Measurements from ENCODE around the gene IQGAP2.
"Not testable (repeated sequence)": the region's sequence is repeated elsewhere in the genome, so short reads cannot be mapped to it uniquely, and the experiment has no call there.

IQGAP2 gene

DNA sequence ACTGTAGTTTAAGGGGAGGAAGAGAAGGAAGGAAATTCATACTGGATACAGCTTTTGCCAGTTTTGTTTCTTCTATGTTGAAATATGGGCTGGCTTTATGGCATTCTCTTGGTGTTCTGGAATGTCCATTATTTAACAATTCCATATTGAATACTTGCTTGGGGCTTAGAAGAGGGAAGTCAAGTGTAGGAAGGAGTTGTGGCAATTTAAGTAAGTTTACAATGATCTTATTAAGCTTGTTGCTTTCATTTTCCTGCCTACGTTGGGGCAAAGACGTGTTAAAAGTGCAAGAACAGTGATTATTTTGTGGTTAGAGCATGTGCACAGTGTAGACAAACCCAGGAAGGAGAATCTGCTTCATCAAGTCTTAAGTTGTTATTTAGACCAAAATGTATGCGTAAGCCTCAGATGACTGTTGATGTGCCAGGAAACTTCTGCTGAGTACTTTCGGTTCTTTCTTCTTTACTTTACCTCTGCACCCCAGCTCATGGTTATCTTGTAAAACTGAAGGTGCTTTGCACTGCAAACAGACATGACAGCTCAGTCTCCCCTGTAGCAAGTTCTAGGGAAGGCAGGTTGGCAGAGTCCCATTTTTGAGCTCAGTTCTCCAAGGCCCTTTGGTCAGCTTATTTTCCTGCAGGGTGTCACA lies 144.3 kb downstream of the IQGAP2 start:
- H3K79me1 ChIP-seq (replicated peaks; ENCODE audit: low read length, poor library complexity, severe bottlenecking): no peaks in the 10 kb centered on the region
- no peak overlapping the region for H2BK5ac ChIP-seq (ENCODE audit: low read depth, low read length, poor library complexity, severe bottlenecking)
- H2BK12ac ChIP-seq (ENCODE audit: low read length in 2 of 2): no peak overlapping the region
- DNase-seq: peak; percentile 33
- peaks cover 2% of the 10 kb centered on the region for H3K4me1 ChIP-seq (ENCODE audit: control insufficient read depth, insufficient read depth, low read depth, low read length)
- H3K9me3 ChIP-seq (ENCODE audit: control insufficient read depth, low read length): no peaks in the 10 kb centered on the region
- no peak overlapping the region for H4K91ac ChIP-seq (ENCODE audit: low read length)
- WGBS: 71% methylated on average over 4 of the region's 4 CpGs
- H3K23ac ChIP-seq (ENCODE audit: low read length in 2 of 2): no peak overlapping the region
- H3K14ac ChIP-seq (ENCODE audit: low read length in 2 of 2): no peak overlapping the region
- no peak overlapping the region for H2BK15ac ChIP-seq (ENCODE audit: low read depth, poor library complexity, severe bottlenecking)
- H2AK5ac ChIP-seq (ENCODE audit: low read length, severe bottlenecking): no peak overlapping the region
- no peak overlapping the region for H3K27ac ChIP-seq (ENCODE audit: low read length, poor library complexity, severe bottlenecking)
- no peak overlapping the region for H2BK120ac ChIP-seq (ENCODE audit: low read depth, low read length)
- H3K36me3 ChIP-seq (ENCODE audit: control insufficient read depth in 1 of 2, insufficient read depth in 2 of 2, low read depth in 1 of 2, low read length in 2 of 2): no peaks in the 10 kb centered on the region
- peak overlapping the region in 1 of 2 experiments; percentile 35 for H3K18ac ChIP-seq (ENCODE audit: low read depth in 1 of 2, low read length in 2 of 2)
- no peak overlapping the region for H2AFZ ChIP-seq (ENCODE audit: low read depth, low read length)
- H3K9ac ChIP-seq (ENCODE audit: low read length): no peak overlapping the region
- peak overlapping the region in 1 of 2 experiments; percentile 43 for H3K4me3 ChIP-seq (ENCODE audit: insufficient read depth in 1 of 2, low read depth in 1 of 2, low read length in 2 of 2)
- no peak overlapping the region for H4K8ac ChIP-seq (ENCODE audit: low read length)
- H3K4ac ChIP-seq (ENCODE audit: low read depth in 1 of 2, low read length in 2 of 2): no peak overlapping the region
- H3K27me3 ChIP-seq (ENCODE audit: control insufficient read depth in 1 of 2, insufficient read depth in 1 of 2, low read length in 2 of 2): peaks cover 3 to 14% of the 10 kb centered on the region in 2 experiments
- no peak overlapping the region for H3K4me2 ChIP-seq (ENCODE audit: low read length, poor library complexity, severe bottlenecking)

DNA sequence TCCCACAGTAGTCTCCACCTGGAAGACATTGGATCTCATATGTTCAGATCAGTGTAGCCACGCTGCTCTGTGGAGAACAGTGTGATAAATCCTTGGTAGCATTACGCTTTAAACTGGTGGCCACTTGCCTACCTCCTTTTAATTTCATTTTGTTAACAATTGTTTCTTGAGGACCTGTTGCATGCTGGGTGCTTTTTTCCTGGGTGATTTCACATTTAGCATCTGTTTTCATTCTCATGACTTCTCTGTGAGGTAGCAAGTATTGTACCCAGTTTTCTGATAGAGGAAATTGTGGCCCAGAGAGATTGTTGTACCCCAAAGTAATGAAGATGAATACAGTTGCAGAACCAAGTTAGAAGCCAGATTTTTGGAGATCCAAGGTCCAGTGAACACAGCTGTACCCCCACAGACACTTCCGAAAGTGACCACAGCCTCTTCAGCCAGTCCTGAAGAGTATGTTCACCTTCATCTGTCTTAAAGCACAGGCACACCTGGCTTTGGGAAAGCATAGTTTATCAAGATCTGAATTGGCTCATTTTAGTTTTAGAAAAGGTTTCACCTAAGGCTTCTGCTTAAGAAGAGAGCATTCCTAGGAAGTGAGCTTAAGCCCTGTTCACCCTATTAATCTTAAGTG lies 144.9 kb downstream of the IQGAP2 start:
- Histone ChIP-seq H2AFZ (ENCODE audit: low read depth, low read length) (no peak overlapping the region), H3K14ac (ENCODE audit: low read length in 2 of 2) (no peak overlapping the region), H3K9me3 (ENCODE audit: control insufficient read depth, low read length) (no peaks in the 10 kb centered on the region), H2BK12ac (ENCODE audit: low read length in 2 of 2) (no peak overlapping the region), H4K91ac (ENCODE audit: low read length) (no peak overlapping the region), H3K4me3 (ENCODE audit: insufficient read depth in 1 of 2, low read depth in 1 of 2, low read length in 2 of 2) (no peak overlapping the region), H3K18ac (ENCODE audit: low read depth in 1 of 2, low read length in 2 of 2) (peak overlapping the region in 1 of 2 experiments; percentile 35), H3K23ac (ENCODE audit: low read length in 2 of 2) (no peak overlapping the region), H2BK15ac (ENCODE audit: low read depth, poor library complexity, severe bottlenecking) (no peak overlapping the region), H2BK120ac (ENCODE audit: low read depth, low read length) (no peak overlapping the region), H3K4me1 (ENCODE audit: control insufficient read depth, insufficient read depth, low read depth, low read length) (peaks cover 2% of the 10 kb centered on the region), H3K27me3 (ENCODE audit: control insufficient read depth in 1 of 2, insufficient read depth in 1 of 2, low read length in 2 of 2) (peaks cover 3 to 14% of the 10 kb centered on the region in 2 experiments), H3K27ac (ENCODE audit: low read length, poor library complexity, severe bottlenecking) (no peak overlapping the region), H3K9ac (ENCODE audit: low read length) (no peak overlapping the region), H3K4ac (ENCODE audit: low read depth in 1 of 2, low read length in 2 of 2) (no peak overlapping the region), H4K8ac (ENCODE audit: low read length) (no peak overlapping the region), H2AK5ac (ENCODE audit: low read length, severe bottlenecking) (no peak overlapping the region), H3K4me2 (ENCODE audit: low read length, poor library complexity, severe bottlenecking) (no peak overlapping the region), H2BK5ac (ENCODE audit: low read depth, low read length, poor library complexity, severe bottlenecking) (no peak overlapping the region), H3K79me1 (replicated peaks; ENCODE audit: low read length, poor library complexity, severe bottlenecking) (no peaks in the 10 kb centered on the region), H3K36me3 (ENCODE audit: control insufficient read depth in 1 of 2, insufficient read depth in 2 of 2, low read depth in 1 of 2, low read length in 2 of 2) (no peaks in the 10 kb centered on the region)
- DNase-seq: no peak
- WGBS: 96% methylated on average over 3 of the region's 3 CpGs

DNA sequence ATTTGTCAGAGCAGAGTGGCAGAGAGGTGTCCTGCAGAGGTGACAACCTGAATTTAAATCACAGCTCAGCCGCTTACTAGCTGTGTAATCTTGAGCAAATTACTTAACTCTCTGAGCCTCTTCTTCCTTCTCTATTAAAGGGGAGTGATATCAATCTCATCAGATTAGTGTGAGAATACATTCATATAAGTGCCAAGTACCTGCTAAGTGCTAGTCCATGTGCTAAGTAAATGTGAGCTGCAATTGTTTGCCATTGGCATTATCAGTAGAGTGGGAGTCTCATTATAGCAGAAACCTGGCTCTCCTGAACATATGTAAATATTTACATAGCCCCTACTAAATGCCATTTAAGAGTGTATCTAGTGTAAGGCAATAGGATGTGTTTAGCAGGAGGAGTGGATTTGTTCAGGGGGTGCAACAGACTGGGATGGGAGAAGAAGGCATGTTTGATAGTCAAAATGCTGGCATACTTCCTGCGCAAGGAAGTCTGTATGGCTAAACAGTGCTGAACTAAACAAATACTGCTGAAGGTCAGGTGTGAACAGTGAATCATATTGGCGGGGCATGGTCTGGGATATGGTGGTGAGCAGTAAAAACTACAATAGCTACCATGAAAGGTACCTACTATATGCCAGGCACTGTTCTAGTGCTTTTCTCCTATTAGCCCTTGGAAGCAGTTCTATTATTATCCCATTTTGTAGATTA lies 145.6 kb downstream of the IQGAP2 start:
- H3K9me3 ChIP-seq (ENCODE audit: control insufficient read depth, low read length): no peaks in the 10 kb centered on the region
- WGBS: 95% methylated on average over 1 of the region's 3 CpGs
- no peak overlapping the region for H3K18ac ChIP-seq (ENCODE audit: low read depth in 1 of 2, low read length in 2 of 2)
- no peak overlapping the region for H3K4ac ChIP-seq (ENCODE audit: low read depth in 1 of 2, low read length in 2 of 2)
- H3K27ac ChIP-seq (ENCODE audit: low read length, poor library complexity, severe bottlenecking): no peak overlapping the region
- H3K4me2 ChIP-seq (ENCODE audit: low read length, poor library complexity, severe bottlenecking): no peak overlapping the region
- H3K27me3 ChIP-seq (ENCODE audit: control insufficient read depth in 1 of 2, insufficient read depth in 1 of 2, low read length in 2 of 2): peaks cover 3 to 14% of the 10 kb centered on the region in 2 experiments
- no peak overlapping the region for H3K9ac ChIP-seq (ENCODE audit: low read length)
- no peaks in the 10 kb centered on the region for H3K79me1 ChIP-seq (replicated peaks; ENCODE audit: low read length, poor library complexity, severe bottlenecking)
- no peaks in the 10 kb centered on the region for H3K36me3 ChIP-seq (ENCODE audit: control insufficient read depth in 1 of 2, insufficient read depth in 2 of 2, low read depth in 1 of 2, low read length in 2 of 2)
- H3K14ac ChIP-seq (ENCODE audit: low read length in 2 of 2): no peak overlapping the region
- H4K8ac ChIP-seq (ENCODE audit: low read length): no peak overlapping the region
- H2BK5ac ChIP-seq (ENCODE audit: low read depth, low read length, poor library complexity, severe bottlenecking): no peak overlapping the region
- DNase-seq: no peak
- no peak overlapping the region for H2BK15ac ChIP-seq (ENCODE audit: low read depth, poor library complexity, severe bottlenecking)
- no peak overlapping the region for H2BK12ac ChIP-seq (ENCODE audit: low read length in 2 of 2)
- no peak overlapping the region for H2AK5ac ChIP-seq (ENCODE audit: low read length, severe bottlenecking)
- no peak overlapping the region for H2BK120ac ChIP-seq (ENCODE audit: low read depth, low read length)
- no peak overlapping the region for H3K23ac ChIP-seq (ENCODE audit: low read length in 2 of 2)
- H4K91ac ChIP-seq (ENCODE audit: low read length): no peak overlapping the region
- H3K4me1 ChIP-seq (ENCODE audit: control insufficient read depth, insufficient read depth, low read depth, low read length): no peaks in the 10 kb centered on the region
- no peak overlapping the region for H2AFZ ChIP-seq (ENCODE audit: low read depth, low read length)
- no peak overlapping the region for H3K4me3 ChIP-seq (ENCODE audit: insufficient read depth in 1 of 2, low read depth in 1 of 2, low read length in 2 of 2)

DNA sequence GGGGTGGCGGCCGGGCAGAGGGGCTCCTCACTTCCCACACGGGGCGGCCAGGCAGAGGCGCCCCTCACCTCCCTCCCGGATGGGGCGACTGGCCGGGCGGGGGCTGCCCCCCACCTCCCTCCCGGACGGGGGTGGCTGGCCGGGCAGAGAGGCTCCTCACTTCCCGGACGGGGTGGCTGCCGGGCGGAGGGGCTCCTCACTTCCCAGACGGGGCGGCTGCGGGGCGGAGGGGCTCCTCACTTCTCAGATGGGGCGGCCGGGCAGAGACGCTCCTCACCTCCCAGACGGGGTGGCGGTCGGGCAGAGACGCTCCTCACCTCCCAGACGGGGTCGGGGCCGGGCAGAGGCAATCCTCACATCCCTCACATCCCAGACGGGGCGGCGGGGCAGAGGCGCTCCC lies 147.8 kb downstream of the IQGAP2 start:
- peaks cover 11 to 14% of the 10 kb centered on the region in 2 experiments for H3K27me3 ChIP-seq (ENCODE audit: control insufficient read depth in 1 of 2, insufficient read depth in 1 of 2, low read length in 2 of 2)
- H2BK5ac ChIP-seq (ENCODE audit: low read depth, low read length, poor library complexity, severe bottlenecking); H3K23ac ChIP-seq (ENCODE audit: low read length in 2 of 2); H3K4me1 ChIP-seq (ENCODE audit: control insufficient read depth, insufficient read depth, low read depth, low read length); H3K9me3 ChIP-seq (ENCODE audit: control insufficient read depth, low read length); H2AK5ac ChIP-seq (ENCODE audit: low read length, severe bottlenecking); H3K18ac ChIP-seq (ENCODE audit: low read depth in 1 of 2, low read length in 2 of 2); H3K36me3 ChIP-seq (ENCODE audit: control insufficient read depth in 1 of 2, insufficient read depth in 2 of 2, low read depth in 1 of 2, low read length in 2 of 2); H3K79me1 ChIP-seq (replicated peaks; ENCODE audit: low read length, poor library complexity, severe bottlenecking); H2BK120ac ChIP-seq (ENCODE audit: low read depth, low read length); H3K9ac ChIP-seq (ENCODE audit: low read length); H3K14ac ChIP-seq (ENCODE audit: low read length in 2 of 2); DNase-seq; H2AFZ ChIP-seq (ENCODE audit: low read depth, low read length); H4K8ac ChIP-seq (ENCODE audit: low read length); H3K4me3 ChIP-seq (ENCODE audit: insufficient read depth in 1 of 2, low read depth in 1 of 2, low read length in 2 of 2); H2BK15ac ChIP-seq (ENCODE audit: low read depth, poor library complexity, severe bottlenecking); H2BK12ac ChIP-seq (ENCODE audit: low read length in 2 of 2); H3K4ac ChIP-seq (ENCODE audit: low read depth in 1 of 2, low read length in 2 of 2); H3K27ac ChIP-seq (ENCODE audit: low read length, poor library complexity, severe bottlenecking); H3K4me2 ChIP-seq (ENCODE audit: low read length, poor library complexity, severe bottlenecking); H4K91ac ChIP-seq (ENCODE audit: low read length): not testable (repeated sequence)
- 96% methylated on average over 24 of the region's 34 CpGs for whole genome bisulfite sequencing
